Uterus (tissue), 2 donors: Measurements from ENCODE around the gene TPD52L2.

ENCODE experiments used
- POLR2A ChIP-seq, 2 donors: fragments of 450-650 bp; IDR thresholded peaks; one replicate each; pipeline ENCODE4 v1.6.1; 2016; ENCODE audit warnings: antibody characterized with exemption in 2 of 2, mild to moderate bottlenecking in 1 of 2, moderate library complexity in 1 of 2
- TF ChIP-seq, protein P1 (sequence below), 4 experiments: fragments of 200-600 bp in 2 of 4; fragments of 450-650 bp in 2 of 4; sonication (generic) in 2 of 4; IDR thresholded peaks; one replicate each; pipeline ENCODE4 v1.5.1; 2016 to 2019; ENCODE audit warnings: antibody characterized with exemption in 4 of 4, mild to moderate bottlenecking in 2 of 4, moderate library complexity in 1 of 4

DNA sequence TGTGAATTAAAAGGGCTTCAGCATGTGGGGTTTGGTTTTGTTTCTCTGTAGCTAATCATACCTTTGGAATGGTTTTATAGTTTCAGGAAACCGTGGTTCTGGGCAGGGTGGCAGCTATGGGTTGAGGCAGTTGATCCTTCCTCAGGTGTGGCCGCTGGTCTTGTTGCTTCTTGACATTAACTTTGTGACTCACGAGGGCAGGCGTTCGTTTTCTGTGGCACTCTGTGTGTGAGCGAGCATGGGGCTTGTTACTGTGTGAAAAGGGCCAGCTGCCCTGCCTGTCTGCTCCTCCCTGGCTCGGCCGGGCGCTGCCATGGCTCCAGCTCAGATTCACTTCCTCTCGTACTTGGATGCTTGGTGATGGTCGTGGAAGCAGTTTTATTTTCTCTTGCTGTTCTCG is 46.1 kb downstream of the TPD52L2 start:
- TF ChIP-seq POLR2A (IDR thresholded peaks at IDR 0.05) = no peak
- TF ChIP-seq, protein P1, sequence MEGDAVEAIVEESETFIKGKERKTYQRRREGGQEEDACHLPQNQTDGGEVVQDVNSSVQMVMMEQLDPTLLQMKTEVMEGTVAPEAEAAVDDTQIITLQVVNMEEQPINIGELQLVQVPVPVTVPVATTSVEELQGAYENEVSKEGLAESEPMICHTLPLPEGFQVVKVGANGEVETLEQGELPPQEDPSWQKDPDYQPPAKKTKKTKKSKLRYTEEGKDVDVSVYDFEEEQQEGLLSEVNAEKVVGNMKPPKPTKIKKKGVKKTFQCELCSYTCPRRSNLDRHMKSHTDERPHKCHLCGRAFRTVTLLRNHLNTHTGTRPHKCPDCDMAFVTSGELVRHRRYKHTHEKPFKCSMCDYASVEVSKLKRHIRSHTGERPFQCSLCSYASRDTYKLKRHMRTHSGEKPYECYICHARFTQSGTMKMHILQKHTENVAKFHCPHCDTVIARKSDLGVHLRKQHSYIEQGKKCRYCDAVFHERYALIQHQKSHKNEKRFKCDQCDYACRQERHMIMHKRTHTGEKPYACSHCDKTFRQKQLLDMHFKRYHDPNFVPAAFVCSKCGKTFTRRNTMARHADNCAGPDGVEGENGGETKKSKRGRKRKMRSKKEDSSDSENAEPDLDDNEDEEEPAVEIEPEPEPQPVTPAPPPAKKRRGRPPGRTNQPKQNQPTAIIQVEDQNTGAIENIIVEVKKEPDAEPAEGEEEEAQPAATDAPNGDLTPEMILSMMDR (IDR thresholded peaks at IDR 0.05) = no peak
